K562 (cell line): Measurements from ENCODE around the gene UFSP2. TPM values are rescaled to one million over a fixed set of nuclear protein-coding genes. Genes with fewer than 3 reads are reported as not detected.

ENCODE experiments used
- ARID1B ChIP-seq: fragments of 450-650 bp; IDR thresholded peaks from 2 replicates; pipeline ENCODE4 v1.6.1; 2016; ENCODE audit warnings: antibody characterized with exemption, mild to moderate bottlenecking, inconsistent platforms
- CC2D1A ChIP-seq: fragments of 450-650 bp; IDR thresholded peaks from 2 replicates; pipeline ENCODE4 v1.6.1; 2017; ENCODE audit warnings: mild to moderate bottlenecking
- EP300 ChIP-seq: IDR thresholded peaks from 2 replicates; pipeline ENCODE4 v1.6.1; 2012; ENCODE audit warnings: low read length, improper control_type of control experiment
- ETV6 ChIP-seq, 3 experiments: fragments of 150-350 bp in 1 of 3; sonication (generic) in 1 of 3; formaldehyde crosslinking in 1 of 3; IDR thresholded peaks; 2 replicates each; pipeline versions ENCODE4 v1.6.1 to v1.8.0; 2014 to 2022; ENCODE audit warnings: borderline replicate concordance in 2 of 3, low read depth in 2 of 3, antibody characterized with exemption in 1 of 3, low read length in 1 of 3, mild to moderate bottlenecking in 1 of 3, missing genetic modification reagents in 1 of 3
- FOS ChIP-seq: IDR thresholded peaks from 3 replicates; pipeline ENCODE4 v1.6.1; 2011; ENCODE audit not compliant: insufficient read length; ENCODE audit errors: extremely low read depth
- GABPA ChIP-seq: fragments of 200-800 bp; sonication (Bioruptor generic); conservative IDR thresholded peaks from 2 replicates; pipeline ENCODE4 v1.6.1; 2016; ENCODE audit warnings: low read depth, missing genetic modification characterization, missing compliant biosample characterization
- GTF2F1 ChIP-seq: IDR thresholded peaks from 2 replicates; pipeline ENCODE4 v1.6.1; 2011; ENCODE audit warnings: low read depth, low read length, improper control_type of control experiment
- HNRNPLL ChIP-seq: fragments of 200-400 bp; formaldehyde crosslinking; IDR thresholded peaks from 2 replicates; pipeline ENCODE4 v1.6.1; 2017; ENCODE audit warnings: low read length, low read depth, mild to moderate bottlenecking; ENCODE audit not compliant: poor library complexity, severe bottlenecking
- KDM4B ChIP-seq, 2 experiments: fragments of 450-650 bp in 1 of 2; sonication (generic) in 1 of 2; IDR thresholded peaks; 2 replicates each; pipeline ENCODE4 v1.6.1; 2016 to 2017; ENCODE audit warnings: borderline replicate concordance in 2 of 2, antibody characterized with exemption in 1 of 2, low read depth in 1 of 2, mild to moderate bottlenecking in 1 of 2
- NCOR1 ChIP-seq: fragments of 450-650 bp; IDR thresholded peaks from 2 replicates; pipeline ENCODE4 v1.6.1; 2016; ENCODE audit warnings: mild to moderate bottlenecking, moderate library complexity
- NFE2 ChIP-seq: IDR thresholded peaks from 2 replicates; pipeline ENCODE4 v1.6.1; 2014; ENCODE audit warnings: antibody characterized with exemption, low read depth
- POLR2AphosphoS2 ChIP-seq: IDR thresholded peaks from 2 replicates; pipeline ENCODE4 v1.6.1; 2012; ENCODE audit warnings: low read length, improper control_type of control experiment
- POLR3G ChIP-seq: IDR thresholded peaks from 2 replicates; pipeline ENCODE4 v1.6.1; 2011; ENCODE audit not compliant: insufficient read length, insufficient replicate concordance; ENCODE audit errors: extremely low read depth
- SIX5 ChIP-seq, 2 experiments: IDR thresholded peaks; 2 replicates each; pipeline ENCODE4 v1.6.1; 2011; ENCODE audit warnings: low read length in 2 of 2, borderline replicate concordance in 1 of 2, low read depth in 1 of 2, mild to moderate bottlenecking in 1 of 2, moderate library complexity in 1 of 2; ENCODE audit not compliant: insufficient read depth in 1 of 2
- SRSF7 ChIP-seq: fragments of 200-400 bp; formaldehyde crosslinking; optimal IDR thresholded peaks from 2 replicates; pipeline ENCODE3; 2017; ENCODE audit warnings: mild to moderate bottlenecking, low read depth, low read length
- ZBTB17 ChIP-seq: fragments of 450-650 bp; formaldehyde crosslinking; IDR thresholded peaks from 2 replicates; pipeline ENCODE4 v1.4.0; 2020; ENCODE audit warnings: mild to moderate bottlenecking
- ZFP1 ChIP-seq: fragments of 450-650 bp; formaldehyde crosslinking; IDR thresholded peaks from 2 replicates; pipeline ENCODE4 v1.4.0; 2020; ENCODE audit warnings: mild to moderate bottlenecking, mixed read lengths
- ZKSCAN1 ChIP-seq: fragments of 150-350 bp; IDR thresholded peaks from 2 replicates; pipeline ENCODE4 v1.6.1; 2016; ENCODE audit warnings: low read depth, low read length
- ZNF174 ChIP-seq: fragments of 250-450 bp; sonication (Bioruptor Pico); IDR thresholded peaks from 2 replicates; pipeline ENCODE4 v1.4.0; 2020; ENCODE audit warnings: mild to moderate bottlenecking
- ZNF316 ChIP-seq: fragments of 450-650 bp; IDR thresholded peaks from 2 replicates; pipeline ENCODE4 v1.6.1; 2016
- ZNF507 ChIP-seq: conservative IDR thresholded peaks from 2 replicates; pipeline ENCODE4 v1.6.1; 2017; ENCODE audit warnings: missing genetic modification characterization, missing compliant biosample characterization
- ZNF75A ChIP-seq: fragments of 450-650 bp; formaldehyde crosslinking; IDR thresholded peaks from 2 replicates; pipeline ENCODE4 v1.4.0; 2020; ENCODE audit warnings: mild to moderate bottlenecking
- polyA plus RNA-seq, 8 experiments: library from polyadenylated mRNA; depleted of rRNA in 4 of 8; stranded (reverse) in 5 of 8; unstranded in 3 of 8; fragments of >200 nt; fragmentation: Nextera tagmentation in 2 of 8; fragmentation: Illumina TruSeq in 1 of 8; extraction: Ambion mirVana in 2 of 8; extraction: Trizol in 1 of 8; gene quantifications; 2 replicates each; pipeline versions ENCODE4 v1.2.1 to v1.2.3, GENCODE V29; 2011 to 2014; ENCODE audit warnings: inconsistent platforms in 1 of 8, missing spikeins in 1 of 8
- total RNA-seq, 7 experiments: library from RNA; depleted of rRNA in 6 of 7; stranded (reverse); fragments of >200 nt in 6 of 7; fragmentation: Illumina TruSeq in 2 of 7; extraction: Trizol in 2 of 7; gene quantifications; 2 replicates each; pipeline versions ENCODE4 v1.2.1 to v1.2.3, GENCODE V29; 2011 to 2021; ENCODE audit warnings: low replicate concordance in 1 of 7
- TF ChIP-seq, protein P1 (sequence below), 2 experiments: fragments of 450-650 bp; conservative IDR thresholded peaks; 2 replicates each; pipeline ENCODE4 v1.6.1; 2017; ENCODE audit warnings: mild to moderate bottlenecking in 2 of 2, moderate library complexity in 2 of 2
- TF ChIP-seq, protein P2 (sequence below): fragments of 450-650 bp; conservative IDR thresholded peaks from 2 replicates; pipeline ENCODE4 v1.6.1; 2016; ENCODE audit warnings: missing genetic modification characterization, low read depth, mild to moderate bottlenecking, control low read depth, missing compliant biosample characterization
- TF ChIP-seq, protein P3 (sequence below): sonication (generic); formaldehyde crosslinking; IDR thresholded peaks from 2 replicates; pipeline ENCODE4 v1.8.0; 2022; ENCODE audit warnings: mild to moderate bottlenecking, low read depth, missing genetic modification reagents

Gene UFSP2
- total and polyA plus RNA-seq, 9 of the 15 experiments (the other 6 are each of a cell fraction or from before 2014, with no cell fraction given): 20.1 to 55.8 (median 26.6) TPM

DNA sequence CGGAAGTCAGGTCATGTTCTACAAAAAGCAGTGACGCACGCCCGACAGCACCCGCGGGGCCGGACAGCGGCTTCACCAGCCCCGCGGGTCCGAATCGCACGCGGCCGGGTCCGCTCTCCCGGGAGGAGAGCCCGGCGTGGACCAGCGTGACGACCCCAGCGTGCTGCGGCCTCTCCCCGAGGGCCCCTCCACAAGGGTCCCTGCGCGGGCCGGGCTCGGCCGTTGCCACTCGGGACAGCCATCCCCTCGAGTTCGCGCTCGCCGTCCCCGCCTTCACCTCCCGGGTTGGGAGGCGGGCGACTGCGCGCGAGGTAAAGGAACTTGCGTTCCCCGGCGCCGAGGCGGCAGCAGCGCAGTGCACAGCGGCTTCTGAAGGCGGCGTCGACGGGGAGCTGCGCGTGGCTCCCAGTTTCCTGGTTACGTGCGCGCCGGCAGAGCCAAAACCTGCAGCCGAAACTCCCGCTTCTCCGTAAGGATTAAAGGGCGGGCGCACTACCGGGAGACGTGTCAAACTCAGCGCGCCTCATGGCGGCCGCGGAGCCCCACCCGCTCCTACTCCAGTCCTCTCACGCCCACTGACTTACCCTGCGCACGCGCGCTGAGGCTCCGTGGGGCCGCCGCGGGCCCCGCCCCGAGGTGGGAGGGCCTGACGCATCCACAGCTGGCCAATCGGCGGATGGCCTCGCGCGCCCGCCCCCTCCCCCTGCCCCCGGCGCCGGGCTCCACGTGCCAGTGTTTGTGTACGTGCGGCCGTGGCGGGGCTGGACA lies 29.6 kb downstream of the UFSP2 start (continued):
- TF ChIP-seq KDM4B (IDR thresholded peaks at IDR 0.05; ENCODE audit: borderline replicate concordance in 2 of 2, low read depth in 1 of 2): peak in 1 of 2 experiments; percentile 64; a peak in 1 of 4 replicates
- peak; percentile 12; the same call in 1 of the 2 replicates for TF ChIP-seq ARID1B
- no peak for TF ChIP-seq ZNF507 (tag)
- 0 out of 2 replicates have a peak, but pooled peaks have one; percentile 67 for TF ChIP-seq ZBTB17 (CRISPR knock-in tag)
- TF ChIP-seq ZNF316: 0 out of 2 replicates have a peak, but pooled peaks have one; percentile 2
- TF ChIP-seq, protein P1, sequence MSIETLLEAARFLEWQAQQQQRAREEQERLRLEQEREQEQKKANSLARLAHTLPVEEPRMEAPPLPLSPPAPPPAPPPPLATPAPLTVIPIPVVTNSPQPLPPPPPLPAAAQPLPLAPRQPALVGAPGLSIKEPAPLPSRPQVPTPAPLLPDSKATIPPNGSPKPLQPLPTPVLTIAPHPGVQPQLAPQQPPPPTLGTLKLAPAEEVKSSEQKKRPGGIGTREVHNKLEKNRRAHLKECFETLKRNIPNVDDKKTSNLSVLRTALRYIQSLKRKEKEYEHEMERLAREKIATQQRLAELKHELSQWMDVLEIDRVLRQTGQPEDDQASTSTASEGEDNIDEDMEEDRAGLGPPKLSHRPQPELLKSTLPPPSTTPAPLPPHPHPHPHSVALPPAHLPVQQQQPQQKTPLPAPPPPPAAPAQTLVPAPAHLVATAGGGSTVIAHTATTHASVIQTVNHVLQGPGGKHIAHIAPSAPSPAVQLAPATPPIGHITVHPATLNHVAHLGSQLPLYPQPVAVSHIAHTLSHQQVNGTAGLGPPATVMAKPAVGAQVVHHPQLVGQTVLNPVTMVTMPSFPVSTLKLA (conservative IDR thresholded peaks at IDR 0.05): peak; percentile 100
- no peak for TF ChIP-seq ZFP1
- no peak for TF ChIP-seq ETV6 (IDR thresholded peaks at IDR 0.05; ENCODE audit: borderline replicate concordance in 1 of 2, low read depth in 2 of 2, low read length in 1 of 2)
- TF ChIP-seq ETV6 (CRISPR knock-in tag; IDR thresholded peaks at IDR 0.05; ENCODE audit: borderline replicate concordance): peak; percentile 87; the same call in 1 of the 2 replicates
- TF ChIP-seq GABPA (tag): peak; percentile 90
- TF ChIP-seq NFE2: no peak
- no peak for TF ChIP-seq FOS
- peak; percentile 44; the same call in 1 of the 2 replicates for TF ChIP-seq ZKSCAN1
- TF ChIP-seq GTF2F1: no peak
- TF ChIP-seq POLR2AphosphoS2: peak; percentile 80
- no peak for TF ChIP-seq ZNF174 (CRISPR knock-in tag)
- no peak for TF ChIP-seq CC2D1A
- no peak for TF ChIP-seq SIX5 (IDR thresholded peaks at IDR 0.05; ENCODE audit: borderline replicate concordance in 1 of 2, insufficient read depth in 1 of 2, low read depth in 1 of 2, low read length in 2 of 2)
- TF ChIP-seq POLR3G: no peak
- no peak for TF ChIP-seq SRSF7
- no peak for TF ChIP-seq ZNF75A (CRISPR knock-in tag)
- no peak for TF ChIP-seq EP300
- TF ChIP-seq NCOR1: 0 out of 2 replicates have a peak, but pooled peaks have one; percentile 14
- peak; percentile 94 for TF ChIP-seq HNRNPLL
- TF ChIP-seq, protein P2, sequence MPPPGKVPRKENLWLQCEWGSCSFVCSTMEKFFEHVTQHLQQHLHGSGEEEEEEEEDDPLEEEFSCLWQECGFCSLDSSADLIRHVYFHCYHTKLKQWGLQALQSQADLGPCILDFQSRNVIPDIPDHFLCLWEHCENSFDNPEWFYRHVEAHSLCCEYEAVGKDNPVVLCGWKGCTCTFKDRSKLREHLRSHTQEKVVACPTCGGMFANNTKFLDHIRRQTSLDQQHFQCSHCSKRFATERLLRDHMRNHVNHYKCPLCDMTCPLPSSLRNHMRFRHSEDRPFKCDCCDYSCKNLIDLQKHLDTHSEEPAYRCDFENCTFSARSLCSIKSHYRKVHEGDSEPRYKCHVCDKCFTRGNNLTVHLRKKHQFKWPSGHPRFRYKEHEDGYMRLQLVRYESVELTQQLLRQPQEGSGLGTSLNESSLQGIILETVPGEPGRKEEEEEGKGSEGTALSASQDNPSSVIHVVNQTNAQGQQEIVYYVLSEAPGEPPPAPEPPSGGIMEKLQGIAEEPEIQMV (tag): no peak
- TF ChIP-seq, protein P3, sequence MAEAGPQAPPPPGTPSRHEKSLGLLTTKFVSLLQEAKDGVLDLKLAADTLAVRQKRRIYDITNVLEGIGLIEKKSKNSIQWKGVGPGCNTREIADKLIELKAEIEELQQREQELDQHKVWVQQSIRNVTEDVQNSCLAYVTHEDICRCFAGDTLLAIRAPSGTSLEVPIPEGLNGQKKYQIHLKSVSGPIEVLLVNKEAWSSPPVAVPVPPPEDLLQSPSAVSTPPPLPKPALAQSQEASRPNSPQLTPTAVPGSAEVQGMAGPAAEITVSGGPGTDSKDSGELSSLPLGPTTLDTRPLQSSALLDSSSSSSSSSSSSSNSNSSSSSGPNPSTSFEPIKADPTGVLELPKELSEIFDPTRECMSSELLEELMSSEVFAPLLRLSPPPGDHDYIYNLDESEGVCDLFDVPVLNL: no peak
